Measurements from ENCODE around the gene OAS2. TPM values are rescaled to one million over a fixed set of nuclear protein-coding genes. Genes with fewer than 3 reads are reported as not detected.

Gene OAS2
- total and polyA plus RNA-seq, 2 experiments from 2014 or later: 0.50 TPM; not detected in 1

GRCh38 chr12:113014565-113014964 is 36.2 kb downstream of the OAS2 start:
- H3K4me3 ChIP-seq: no peak overlapping the region
- DNase-seq (ENCODE audit: low spot score): no peak
- no peak overlapping the region for H3K4me2 ChIP-seq
- WGBS (ENCODE audit: low lambda C conversion rate, missing lambda C conversion rate): 83% methylated on average over 9 of the region's 9 CpGs
- no peak overlapping the region for H3K27ac ChIP-seq
- H3K79me2 ChIP-seq: no peaks in the 10 kb centered on the region
- no peaks in the 10 kb centered on the region for H4K20me1 ChIP-seq (ENCODE audit: insufficient read depth, poor library complexity, severe bottlenecking)
- no peaks in the 10 kb centered on the region for H3K9me3 ChIP-seq (ENCODE audit: low read depth)
- H3K36me3 ChIP-seq (replicated peaks; ENCODE audit: insufficient read depth, low read depth): no peaks in the 10 kb centered on the region
- no peaks in the 10 kb centered on the region for H3K4me1 ChIP-seq (ENCODE audit: insufficient read depth)
- H3K9me2 ChIP-seq (replicated peaks; ENCODE audit: insufficient read depth): no peaks in the 10 kb centered on the region
- H2AFZ ChIP-seq: no peak overlapping the region
- TF ChIP-seq EZH2phosphoT487 (IDR thresholded peaks at IDR 0.05; ENCODE audit: low read depth, severe bottlenecking, unreplicated experiment) (no peak), CTCF (IDR thresholded peaks at IDR 0.05; ENCODE audit: poor library complexity) (no peak), EZH2 (IDR thresholded peaks at IDR 0.05; ENCODE audit: borderline replicate concordance) (no peak)
- no peaks in the 10 kb centered on the region for H3K27me3 ChIP-seq

- no peaks in the 10 kb centered on the region for H3K36me3 ChIP-seq (replicated peaks; ENCODE audit: insufficient read depth, low read depth)
- no peaks in the 10 kb centered on the region for H3K9me2 ChIP-seq (replicated peaks; ENCODE audit: insufficient read depth)
- H3K4me1 ChIP-seq (ENCODE audit: insufficient read depth): no peaks in the 10 kb centered on the region
- H3K27ac ChIP-seq: no peak overlapping the region
- H3K79me2 ChIP-seq: no peaks in the 10 kb centered on the region
- H3K27me3 ChIP-seq: peaks cover 8% of the 10 kb centered on the region
- H3K4me2 ChIP-seq: no peak overlapping the region
- WGBS (ENCODE audit: low lambda C conversion rate, missing lambda C conversion rate): 87% methylated on average over 5 of the region's 5 CpGs
- no peaks in the 10 kb centered on the region for H4K20me1 ChIP-seq (ENCODE audit: insufficient read depth, poor library complexity, severe bottlenecking)
- DNase-seq (ENCODE audit: low spot score): no peak
- H3K9me3 ChIP-seq (ENCODE audit: low read depth): no peaks in the 10 kb centered on the region
- H3K4me3 ChIP-seq: no peak overlapping the region
- no peak overlapping the region for H2AFZ ChIP-seq
- TF ChIP-seq EZH2phosphoT487 (IDR thresholded peaks at IDR 0.05; ENCODE audit: low read depth, severe bottlenecking, unreplicated experiment): no peak
- no peak for TF ChIP-seq CTCF (IDR thresholded peaks at IDR 0.05; ENCODE audit: poor library complexity)
- no peak for TF ChIP-seq EZH2 (IDR thresholded peaks at IDR 0.05; ENCODE audit: borderline replicate concordance)
Observed at GRCh38 chr12:113016796-113017195, 38.5 kb downstream of the OAS2 start.

GRCh38 chr12:113019025-113019424 is 40.7 kb downstream of the OAS2 start:
- no peak overlapping the region for H2AFZ ChIP-seq
- H3K4me2 ChIP-seq: no peak overlapping the region
- no peak overlapping the region for H3K27ac ChIP-seq
- no peak overlapping the region for H3K4me3 ChIP-seq
- DNase-seq (ENCODE audit: low spot score): no peak
- H3K9me3 ChIP-seq (ENCODE audit: low read depth): no peaks in the 10 kb centered on the region
- H3K27me3 ChIP-seq: peaks cover 8% of the 10 kb centered on the region
- 73% methylated on average over 4 of the region's 4 CpGs for WGBS (ENCODE audit: low lambda C conversion rate, missing lambda C conversion rate)
- H4K20me1 ChIP-seq (ENCODE audit: insufficient read depth, poor library complexity, severe bottlenecking): no peaks in the 10 kb centered on the region
- TF ChIP-seq CTCF (IDR thresholded peaks at IDR 0.05; ENCODE audit: poor library complexity) (no peak), EZH2phosphoT487 (IDR thresholded peaks at IDR 0.05; ENCODE audit: low read depth, severe bottlenecking, unreplicated experiment) (no peak)
- no peaks in the 10 kb centered on the region for H3K36me3 ChIP-seq (replicated peaks; ENCODE audit: insufficient read depth, low read depth)
- H3K79me2 ChIP-seq: no peaks in the 10 kb centered on the region
- H3K4me1 ChIP-seq (ENCODE audit: insufficient read depth): no peaks in the 10 kb centered on the region
- no peaks in the 10 kb centered on the region for H3K9me2 ChIP-seq (replicated peaks; ENCODE audit: insufficient read depth)

GRCh38 chr12:113021500-113021899 is 43.2 kb downstream of the OAS2 start:
- Histone ChIP-seq H3K4me1 (ENCODE audit: insufficient read depth) (no peaks in the 10 kb centered on the region), H3K36me3 (replicated peaks; ENCODE audit: insufficient read depth, low read depth) (no peaks in the 10 kb centered on the region), H4K20me1 (ENCODE audit: insufficient read depth, poor library complexity, severe bottlenecking) (no peaks in the 10 kb centered on the region), H3K27ac (no peak overlapping the region), H2AFZ (no peak overlapping the region), H3K27me3 (peaks cover 8% of the 10 kb centered on the region), H3K9me2 (replicated peaks; ENCODE audit: insufficient read depth) (no peaks in the 10 kb centered on the region), H3K79me2 (no peaks in the 10 kb centered on the region), H3K4me3 (no peak overlapping the region), H3K9me3 (ENCODE audit: low read depth) (no peaks in the 10 kb centered on the region), H3K4me2 (no peak overlapping the region)
- TF ChIP-seq CTCF (IDR thresholded peaks at IDR 0.05; ENCODE audit: poor library complexity): no peak
- TF ChIP-seq EZH2 (IDR thresholded peaks at IDR 0.05; ENCODE audit: borderline replicate concordance): no peak
- TF ChIP-seq EZH2phosphoT487 (IDR thresholded peaks at IDR 0.05; ENCODE audit: low read depth, severe bottlenecking, unreplicated experiment): no peak
- no peak for DNase-seq (ENCODE audit: low spot score)
- WGBS (ENCODE audit: low lambda C conversion rate, missing lambda C conversion rate): 60% methylated on average over 1 of the region's 1 CpG

Data from hepatocyte (in vitro differentiated cells).